Dendritic cell treated with granulocyte-macrophage colony-stimulating factor and Interleukin-4, amounts not matched to agents 40 ng/mL and 50 ng/mL, for 4 days (primary cell): ENCODE data around the gene DNASE1L3.
A peak's percentile ranks its signal among the peaks of the same experiment; 100 is the strongest.

Experiments
- H3K27ac Mint-ChIP-seq: one replicate; pipeline ENCODE4 v1.8.0; 2022; ENCODE audit warnings: mild to moderate bottlenecking, mixed read lengths
- H3K27me3 Mint-ChIP-seq: one replicate; pipeline ENCODE4 v1.8.0; 2022; ENCODE audit warnings: mild to moderate bottlenecking, mixed read lengths
- H3K36me3 Mint-ChIP-seq: one replicate; pipeline ENCODE4 v1.8.0; 2022; ENCODE audit warnings: low read depth, mixed read lengths
- H3K4me1 Mint-ChIP-seq: one replicate; pipeline ENCODE4 v1.8.0; 2022; ENCODE audit warnings: low read depth, mixed read lengths
- H3K4me3 Mint-ChIP-seq: one replicate; pipeline ENCODE4 v1.8.0; 2022; ENCODE audit warnings: mild to moderate bottlenecking, moderate library complexity, mixed read lengths
- H3K9me3 Mint-ChIP-seq: one replicate; pipeline ENCODE4 v1.8.0; 2022; ENCODE audit warnings: mixed read lengths
- intact Hi-C: fragments of 100-400 bp; cut with micrococcal nuclease; formaldehyde crosslinking; loops from one replicate; pipeline ENCODE4 v1.15.0; 2022

DNASE1L3 gene

GRCh38 chr3:58175437-58176184, 35.2 kb downstream of the DNASE1L3 start:
- intact Hi-C loops: loop anchor here (5.0 to 10.0 kb wide), 2 partner anchors 168 to 239 kb away; partner anchors contain the start of gene FLNB
- H3K36me3 Mint-ChIP-seq: peaks cover 14% of the 10 kb centered on the region
- H3K4me1 Mint-ChIP-seq: peaks cover 32% of the 10 kb centered on the region
- peak overlapping the region; percentile 41 for H3K27ac Mint-ChIP-seq
- H3K4me3 Mint-ChIP-seq: no peak overlapping the region
- H3K27me3 Mint-ChIP-seq: peaks cover 24% of the 10 kb centered on the region
- H3K9me3 Mint-ChIP-seq: no peaks in the 10 kb centered on the region

GRCh38 chr3:58175187-58175436, 35.7 kb downstream of the DNASE1L3 start:
- Mint-ChIP-seq H3K27ac (peak overlapping the region; percentile 41), H3K9me3 (no peaks in the 10 kb centered on the region), H3K4me1 (peaks cover 32% of the 10 kb centered on the region), H3K27me3 (peaks cover 24% of the 10 kb centered on the region), H3K36me3 (peaks cover 19% of the 10 kb centered on the region), H3K4me3 (no peak overlapping the region)
- intact Hi-C loops: loop anchor here (5.0 to 10.0 kb wide), 2 partner anchors 168 to 240 kb away; partner anchors contain the start of gene FLNB

GRCh38 chr3:58173669-58174398, 36.9 kb downstream of the DNASE1L3 start:
- Mint-ChIP-seq H3K4me1 (peaks cover 32% of the 10 kb centered on the region), H3K9me3 (no peaks in the 10 kb centered on the region), H3K27me3 (peaks cover 22% of the 10 kb centered on the region), H3K4me3 (no peak overlapping the region), H3K36me3 (peaks cover 27% of the 10 kb centered on the region), H3K27ac (no peak overlapping the region)
- intact Hi-C loops: loop anchor here (10.0 kb wide), 1 partner anchor 241 kb away; no protein-coding TSS in a partner anchor

- no peak overlapping the region for H3K27ac Mint-ChIP-seq
- H3K27me3 Mint-ChIP-seq: peaks cover 15% of the 10 kb centered on the region
- H3K4me1 Mint-ChIP-seq: peaks cover 25% of the 10 kb centered on the region
- H3K36me3 Mint-ChIP-seq: peaks cover 32% of the 10 kb centered on the region
- H3K4me3 Mint-ChIP-seq: no peak overlapping the region
- H3K9me3 Mint-ChIP-seq: no peaks in the 10 kb centered on the region
- intact Hi-C loops: loop anchor here (10.0 kb wide), 1 partner anchor 242 kb away; no protein-coding TSS in a partner anchor
Observed at GRCh38 chr3:58173029-58173668, 37.6 kb downstream of the DNASE1L3 start.

- Mint-ChIP-seq H3K4me1 (peaks cover 17% of the 10 kb centered on the region), H3K4me3 (no peak overlapping the region), H3K9me3 (no peaks in the 10 kb centered on the region), H3K27me3 (peaks cover 9% of the 10 kb centered on the region), H3K36me3 (peaks cover 37% of the 10 kb centered on the region), H3K27ac (no peak overlapping the region)
- intact Hi-C loops: loop anchor here (10.0 kb wide), 1 partner anchor 244 kb away; no protein-coding TSS in a partner anchor
Observed at GRCh38 chr3:58171126-58171525, 39.6 kb downstream of the DNASE1L3 start.

- H3K27ac Mint-ChIP-seq: no peak overlapping the region
- H3K4me1 Mint-ChIP-seq: peaks cover 10% of the 10 kb centered on the region
- H3K27me3 Mint-ChIP-seq: peaks cover 2% of the 10 kb centered on the region
- peaks cover 40% of the 10 kb centered on the region for H3K36me3 Mint-ChIP-seq
- intact Hi-C loops: loop anchor here (10.0 kb wide), 1 partner anchor 244 kb away; no protein-coding TSS in a partner anchor
- H3K9me3 Mint-ChIP-seq: no peaks in the 10 kb centered on the region
- no peak overlapping the region for H3K4me3 Mint-ChIP-seq
Observed at GRCh38 chr3:58170376-58170775, 40.4 kb downstream of the DNASE1L3 start.

GRCh38 chr3:58169371-58169770, 41.4 kb downstream of the DNASE1L3 start:
- Mint-ChIP-seq H3K36me3 (peaks cover 47% of the 10 kb centered on the region), H3K27ac (no peak overlapping the region)

GRCh38 chr3:58168498-58168897, 42.3 kb downstream of the DNASE1L3 start:
- Mint-ChIP-seq H3K27me3 (peaks cover 2% of the 10 kb centered on the region), H3K9me3 (no peaks in the 10 kb centered on the region), H3K4me3 (no peak overlapping the region), H3K4me1 (no peaks in the 10 kb centered on the region), H3K27ac (no peak overlapping the region), H3K36me3 (peaks cover 54% of the 10 kb centered on the region)
- intact Hi-C loops: no loop called here

More at GRCh38 chr3:58169371-58169770, 41.4 kb downstream of the DNASE1L3 start:
- Mint-ChIP-seq H3K27me3 (peaks cover 2% of the 10 kb centered on the region), H3K4me1 (no peaks in the 10 kb centered on the region), H3K9me3 (no peaks in the 10 kb centered on the region), H3K4me3 (no peak overlapping the region)
- intact Hi-C loops: no loop called here

GRCh38 chr3:58167431-58168351, 43.1 kb downstream of the DNASE1L3 start:
- intact Hi-C loops: no loop called here
- H3K36me3 Mint-ChIP-seq: peaks cover 61% of the 10 kb centered on the region
- no peak overlapping the region for H3K27ac Mint-ChIP-seq
- H3K27me3 Mint-ChIP-seq: no peaks in the 10 kb centered on the region
- no peak overlapping the region for H3K4me3 Mint-ChIP-seq
- H3K4me1 Mint-ChIP-seq: no peaks in the 10 kb centered on the region
- no peaks in the 10 kb centered on the region for H3K9me3 Mint-ChIP-seq

GRCh38 chr3:58164906-58165821, 45.6 kb downstream of the DNASE1L3 start:
- H3K4me1 Mint-ChIP-seq: peaks cover 20% of the 10 kb centered on the region
- no peak overlapping the region for H3K4me3 Mint-ChIP-seq
- intact Hi-C loops: no loop called here
- no peak overlapping the region for H3K27ac Mint-ChIP-seq
- H3K27me3 Mint-ChIP-seq: no peaks in the 10 kb centered on the region
- H3K36me3 Mint-ChIP-seq: peaks cover 58% of the 10 kb centered on the region
- peaks cover 12% of the 10 kb centered on the region for H3K9me3 Mint-ChIP-seq

- peaks cover 52% of the 10 kb centered on the region for H3K36me3 Mint-ChIP-seq
- H3K27ac Mint-ChIP-seq: no peak overlapping the region
- intact Hi-C loops: no loop called here
- peaks cover 12% of the 10 kb centered on the region for H3K9me3 Mint-ChIP-seq
- H3K4me1 Mint-ChIP-seq: peaks cover 20% of the 10 kb centered on the region
- H3K27me3 Mint-ChIP-seq: no peaks in the 10 kb centered on the region
- H3K4me3 Mint-ChIP-seq: no peak overlapping the region
Observed at GRCh38 chr3:58164199-58164879, 46.4 kb downstream of the DNASE1L3 start.

GRCh38 chr3:58163234-58163633, 47.5 kb downstream of the DNASE1L3 start:
- Mint-ChIP-seq H3K27me3 (no peaks in the 10 kb centered on the region), H3K9me3 (peaks cover 12% of the 10 kb centered on the region), H3K36me3 (peaks cover 52% of the 10 kb centered on the region), H3K4me1 (peaks cover 20% of the 10 kb centered on the region), H3K27ac (no peak overlapping the region), H3K4me3 (no peak overlapping the region)
- intact Hi-C loops: no loop called here
